C4-2B (cell line): ENCODE data around the gene ZFYVE21.

Experiments
- H3K27ac ChIP-seq: fragments of 450-650 bp; 2 replicates; pipeline ENCODE4 v1.5.1; 2017
- CTCF ChIP-seq: fragments of 450-650 bp; conservative IDR thresholded peaks from 2 replicates; pipeline ENCODE4 v1.5.1; 2017; ENCODE audit warnings: mild to moderate bottlenecking
- ZFX ChIP-seq: fragments of 450-650 bp; IDR thresholded peaks from 2 replicates; pipeline ENCODE4 v1.6.1; 2017

The ZFYVE21 gene

GRCh38 chr14:103731916-103732867, 16.6 kb downstream of the ZFYVE21 start:
- H3K27ac ChIP-seq = peak overlapping the region; percentile 96
- TF ChIP-seq ZFX = no peak
- no peak for TF ChIP-seq CTCF

GRCh38 chr14:103732868-103733620, 17.4 kb downstream of the ZFYVE21 start:
- peak overlapping the region; percentile 96 for H3K27ac ChIP-seq
- no peak for TF ChIP-seq ZFX
- no peak for TF ChIP-seq CTCF

- TF ChIP-seq CTCF (no peak), ZFX (no peak)
- H3K27ac ChIP-seq = peak overlapping the region; percentile 96
Measured at GRCh38 chr14:103733651-103734050, 18.0 kb downstream of the ZFYVE21 start.

- H3K27ac ChIP-seq = peak overlapping the region; percentile 96; the same call in 1 of the 2 replicates
- no peak for TF ChIP-seq ZFX
- no peak for TF ChIP-seq CTCF
Measured at GRCh38 chr14:103734081-103734888, 18.7 kb downstream of the ZFYVE21 start.

GRCh38 chr14:103735022-103735421, 19.4 kb downstream of the ZFYVE21 start:
- no peak for TF ChIP-seq ZFX
- TF ChIP-seq CTCF = no peak
- H3K27ac ChIP-seq = peak overlapping the region; percentile 74

- H3K27ac ChIP-seq = peak overlapping the region; percentile 74
- TF ChIP-seq ZFX = no peak
- no peak for TF ChIP-seq CTCF
Measured at GRCh38 chr14:103735439-103735814, 19.8 kb downstream of the ZFYVE21 start.
